Natural killer cell (primary cell): Measurements from ENCODE around the gene ATRNL1. TPM values are rescaled to one million over a fixed set of nuclear protein-coding genes. Genes with fewer than 3 reads are reported as not detected.

Experiments
- ATAC-seq, 3 donors: fragments of 150-1000 bp in 2 of 3; fragments of 200-7000 bp in 1 of 3; cut with Tn5 transposase; 1 replicate in 1 of 3; 2 replicates in 2 of 3; pipeline ENCODE4 v1.10.0; 2021; ENCODE audit warnings: mild to moderate bottlenecking in 2 of 3, moderate library complexity in 2 of 3
- DNase-seq, 2 donors: peaks; one replicate each; pipeline versions ENCODE4 v3.0.0 to v3.0.0-alpha.2; 2013 to 2021; ENCODE audit warnings: mixed read lengths in 1 of 2
- H3K27ac ChIP-seq: one replicate; pipeline ENCODE4 v1.5.1; 2013; ENCODE audit warnings: mild to moderate bottlenecking, low read length
- H3K27me3 ChIP-seq: one replicate; pipeline ENCODE4 v1.6.1; 2013; ENCODE audit warnings: low read length; ENCODE audit not compliant: control insufficient read depth, insufficient read depth
- H3K36me3 ChIP-seq: one replicate; pipeline ENCODE4 v1.6.1; 2013; ENCODE audit warnings: low read length; ENCODE audit not compliant: control insufficient read depth, insufficient read depth
- H3K4me1 ChIP-seq: one replicate; pipeline ENCODE4 v1.6.1; 2013; ENCODE audit warnings: low read length; ENCODE audit not compliant: control insufficient read depth, insufficient read depth
- H3K4me3 ChIP-seq: one replicate; pipeline ENCODE4 v1.5.1; 2013; ENCODE audit warnings: low read length
- H3K9me3 ChIP-seq: one replicate; pipeline ENCODE4 v1.6.1; 2013; ENCODE audit warnings: low read length; ENCODE audit not compliant: control insufficient read depth, insufficient read depth
- H3K27ac Mint-ChIP-seq, 2 donors: one replicate each; pipeline ENCODE4 v1.8.0; 2022; ENCODE audit warnings: mild to moderate bottlenecking in 2 of 2, mixed read lengths in 2 of 2, moderate library complexity in 1 of 2
- H3K27me3 Mint-ChIP-seq, 2 donors: one replicate each; pipeline ENCODE4 v1.8.0; 2022; ENCODE audit warnings: low read depth in 2 of 2, mixed read lengths in 2 of 2
- H3K36me3 Mint-ChIP-seq: one replicate; pipeline ENCODE4 v1.8.0; 2022; ENCODE audit warnings: mixed read lengths
- H3K4me1 Mint-ChIP-seq, 2 donors: one replicate each; pipeline ENCODE4 v1.8.0; 2022; ENCODE audit warnings: mixed read lengths in 2 of 2
- H3K4me3 Mint-ChIP-seq: one replicate; pipeline ENCODE4 v1.8.0; 2022; ENCODE audit warnings: mild to moderate bottlenecking, moderate library complexity, mixed read lengths
- H3K9me3 Mint-ChIP-seq, 2 donors: one replicate each; pipeline ENCODE4 v1.8.0; 2022; ENCODE audit warnings: mixed read lengths in 2 of 2
- CTCF ChIP-seq: fragments of 200-600 bp; IDR thresholded peaks from one replicate; pipeline ENCODE4 v1.8.0; 2022; ENCODE audit warnings: antibody characterized with exemption
- WGBS: methylation state at CpG from one replicate; pipeline ENCODE4 v1.1.7; 2013; ENCODE audit warnings: missing lambda C conversion rate; ENCODE audit not compliant: insufficient coverage; 5-methylcytosine and 5-hydroxymethylcytosine counted together
- intact Hi-C: fragments of 100-400 bp; cut with micrococcal nuclease; formaldehyde crosslinking; loops from one replicate; pipeline ENCODE4 v1.14.2; 2022
- total RNA-seq, 4 donors: library from RNA; stranded (reverse); fragments of 120-200 nt in 1 of 4; gene quantifications; one replicate each; pipeline versions ENCODE4 v1.2.3 to v1.2.4, GENCODE V29; 2013 to 2022

ATRNL1 gene
- total RNA-seq, 3 donors from 2014 or later (not counting 1 experiment from before 2014, with no cell fraction given) = not detected

- no peak for DNase-seq
- Mint-ChIP-seq H3K27me3 (peaks cover 7 to 9% of the 10 kb centered on the region in 2 donors), H3K4me3 (no peak overlapping the region), H3K27ac (no peak overlapping the region), H3K4me1 (no peaks in the 10 kb centered on the region), H3K36me3 (no peaks in the 10 kb centered on the region), H3K9me3 (no peaks in the 10 kb centered on the region)
- no peak for TF ChIP-seq CTCF
- H3K9me3 ChIP-seq = no peaks in the 10 kb centered on the region
- H3K27me3 ChIP-seq = no peaks in the 10 kb centered on the region
- no peak overlapping the region for H3K4me3 ChIP-seq
- no peak overlapping the region for H3K27ac ChIP-seq
- no peak for ATAC-seq
- H3K36me3 ChIP-seq = no peaks in the 10 kb centered on the region
- intact Hi-C loops = no loop called here
- WGBS = 78% methylated on average over 5 of the region's 5 CpGs
- H3K4me1 ChIP-seq = no peaks in the 10 kb centered on the region
Observed at GRCh38 chr10:115063701-115064658, 29.2 kb upstream of the ATRNL1 start.

- Mint-ChIP-seq H3K4me3 (no peak overlapping the region), H3K9me3 (no peaks in the 10 kb centered on the region), H3K27ac (no peak overlapping the region), H3K27me3 (peaks cover 7 to 9% of the 10 kb centered on the region in 2 donors), H3K4me1 (no peaks in the 10 kb centered on the region), H3K36me3 (no peaks in the 10 kb centered on the region)
- DNase-seq (no peak), ATAC-seq (no peak)
- intact Hi-C loops = no loop called here
- Histone ChIP-seq H3K27ac (no peak overlapping the region), H3K4me1 (no peaks in the 10 kb centered on the region), H3K36me3 (no peaks in the 10 kb centered on the region), H3K27me3 (no peaks in the 10 kb centered on the region), H3K4me3 (no peak overlapping the region), H3K9me3 (no peaks in the 10 kb centered on the region)
- TF ChIP-seq CTCF = no peak
- WGBS = 85% methylated on average over 6 of the region's 6 CpGs
Observed at GRCh38 chr10:115065801-115066200, 27.4 kb upstream of the ATRNL1 start.

GRCh38 chr10:115066528-115066927 lies 26.6 kb upstream of the ATRNL1 start:
- no peaks in the 10 kb centered on the region for H3K4me1 ChIP-seq
- 65% methylated on average over 1 of the region's 1 CpG for WGBS
- no peak for TF ChIP-seq CTCF

More at GRCh38 chr10:115066528-115066927, 26.6 kb upstream of the ATRNL1 start:
- Histone ChIP-seq H3K9me3 (no peaks in the 10 kb centered on the region), H3K27ac (no peak overlapping the region), H3K27me3 (no peaks in the 10 kb centered on the region), H3K36me3 (no peaks in the 10 kb centered on the region), H3K4me3 (no peak overlapping the region)
- Mint-ChIP-seq H3K36me3 (no peaks in the 10 kb centered on the region), H3K27me3 (peaks cover 3 to 9% of the 10 kb centered on the region in 2 donors), H3K4me1 (no peaks in the 10 kb centered on the region), H3K9me3 (no peaks in the 10 kb centered on the region), H3K4me3 (no peak overlapping the region), H3K27ac (no peak overlapping the region)
- DNase-seq (no peak), ATAC-seq (no peak)
- intact Hi-C loops = no loop called here
